Esophagus muscularis mucosa (tissue), 3 donors: Measurements from ENCODE around the gene MSX1.

ENCODE experiments used
- POLR2A ChIP-seq: fragments of 450-650 bp; IDR thresholded peaks from one replicate; pipeline ENCODE4 v1.6.1; 2017; ENCODE audit warnings: antibody characterized with exemption, moderate library complexity, mild to moderate bottlenecking, low read depth
- TF ChIP-seq, protein P1 (sequence below), 3 experiments: fragments of 200-600 bp in 2 of 3; fragments of 450-650 bp in 1 of 3; sonication (generic) in 2 of 3; IDR thresholded peaks; one replicate each; pipeline ENCODE4 v1.5.1; 2017 to 2019; ENCODE audit warnings: antibody characterized with exemption in 3 of 3, mild to moderate bottlenecking in 2 of 3, moderate library complexity in 1 of 3

- TF ChIP-seq POLR2A: no peak
- TF ChIP-seq, protein P1, sequence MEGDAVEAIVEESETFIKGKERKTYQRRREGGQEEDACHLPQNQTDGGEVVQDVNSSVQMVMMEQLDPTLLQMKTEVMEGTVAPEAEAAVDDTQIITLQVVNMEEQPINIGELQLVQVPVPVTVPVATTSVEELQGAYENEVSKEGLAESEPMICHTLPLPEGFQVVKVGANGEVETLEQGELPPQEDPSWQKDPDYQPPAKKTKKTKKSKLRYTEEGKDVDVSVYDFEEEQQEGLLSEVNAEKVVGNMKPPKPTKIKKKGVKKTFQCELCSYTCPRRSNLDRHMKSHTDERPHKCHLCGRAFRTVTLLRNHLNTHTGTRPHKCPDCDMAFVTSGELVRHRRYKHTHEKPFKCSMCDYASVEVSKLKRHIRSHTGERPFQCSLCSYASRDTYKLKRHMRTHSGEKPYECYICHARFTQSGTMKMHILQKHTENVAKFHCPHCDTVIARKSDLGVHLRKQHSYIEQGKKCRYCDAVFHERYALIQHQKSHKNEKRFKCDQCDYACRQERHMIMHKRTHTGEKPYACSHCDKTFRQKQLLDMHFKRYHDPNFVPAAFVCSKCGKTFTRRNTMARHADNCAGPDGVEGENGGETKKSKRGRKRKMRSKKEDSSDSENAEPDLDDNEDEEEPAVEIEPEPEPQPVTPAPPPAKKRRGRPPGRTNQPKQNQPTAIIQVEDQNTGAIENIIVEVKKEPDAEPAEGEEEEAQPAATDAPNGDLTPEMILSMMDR (IDR thresholded peaks at IDR 0.05): no peak
Measured at GRCh38 chr4:4870576-4871241, 11.2 kb downstream of the MSX1 start.
